GM12875 (cell line): ENCODE data around the gene RGS3.
A peak's percentile ranks its signal among the peaks of the same experiment; 100 is the strongest.

ENCODE experiments used
- H3K4me3 ChIP-seq: one replicate; pipeline ENCODE4 v1.5.1; 2011; ENCODE audit warnings: low read depth, low read length, control low read depth
- CTCF ChIP-seq: IDR thresholded peaks from 2 replicates; pipeline ENCODE4 v1.5.1; 2011; ENCODE audit warnings: low read depth, mild to moderate bottlenecking, control low read depth, inconsistent platforms, low read length, moderate library complexity, borderline replicate concordance; ENCODE audit not compliant: insufficient read depth

Gene RGS3

GRCh38 chr9:113581865-113582697, 118.6 kb downstream of the RGS3 start:
- peak overlapping the region; percentile 27 for H3K4me3 ChIP-seq
- peak; percentile 70 for TF ChIP-seq CTCF

GRCh38 chr9:113582698-113583200, 119.2 kb downstream of the RGS3 start:
- no peak overlapping the region for H3K4me3 ChIP-seq

GRCh38 chr9:113583511-113584427, 120.2 kb downstream of the RGS3 start:
- no peak for TF ChIP-seq CTCF
- no peak overlapping the region for H3K4me3 ChIP-seq

More at GRCh38 chr9:113582698-113583200, 119.2 kb downstream of the RGS3 start:
- TF ChIP-seq CTCF = no peak

- TF ChIP-seq CTCF = no peak
- H3K4me3 ChIP-seq = no peak overlapping the region
Measured at GRCh38 chr9:113584428-113585084, 121.0 kb downstream of the RGS3 start.

GRCh38 chr9:113585085-113585442, 121.5 kb downstream of the RGS3 start:
- no peak for TF ChIP-seq CTCF
- no peak overlapping the region for H3K4me3 ChIP-seq

GRCh38 chr9:113585555-113585954, 122.0 kb downstream of the RGS3 start:
- TF ChIP-seq CTCF = no peak
- no peak overlapping the region for H3K4me3 ChIP-seq
